Measurements from ENCODE around the gene TIAM2. TPM values are rescaled to one million over a fixed set of nuclear protein-coding genes. Genes with fewer than 3 reads are reported as not detected.
"Not testable (repeated sequence)": the region's sequence is repeated elsewhere in the genome, so short reads cannot be mapped to it uniquely, and the experiment has no call there.

The TIAM2 gene
- polyA plus RNA-seq, 1 donor = 13.7 TPM

DNA sequence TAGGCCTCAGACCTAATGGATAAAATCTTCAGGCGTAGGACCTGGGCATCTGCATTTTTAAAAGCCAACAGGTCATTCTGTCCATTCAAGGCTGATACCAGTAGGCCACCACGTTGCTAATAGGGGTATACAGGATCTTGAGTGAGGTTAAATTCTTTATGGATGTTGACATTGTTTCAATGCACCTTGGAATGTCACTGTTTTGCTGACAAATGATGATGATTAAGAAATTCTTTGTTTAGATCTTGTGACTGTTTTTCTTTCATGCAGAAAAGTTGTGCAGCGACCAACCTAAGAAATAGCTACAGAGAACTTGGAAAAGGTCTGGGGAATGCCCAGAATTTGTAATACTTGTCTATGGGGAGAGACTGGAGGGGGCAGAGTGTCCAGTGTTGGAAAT lies 167.6 kb downstream of the TIAM2 start:
- DNase-seq (ENCODE audit: low read depth) = no peak

DNA sequence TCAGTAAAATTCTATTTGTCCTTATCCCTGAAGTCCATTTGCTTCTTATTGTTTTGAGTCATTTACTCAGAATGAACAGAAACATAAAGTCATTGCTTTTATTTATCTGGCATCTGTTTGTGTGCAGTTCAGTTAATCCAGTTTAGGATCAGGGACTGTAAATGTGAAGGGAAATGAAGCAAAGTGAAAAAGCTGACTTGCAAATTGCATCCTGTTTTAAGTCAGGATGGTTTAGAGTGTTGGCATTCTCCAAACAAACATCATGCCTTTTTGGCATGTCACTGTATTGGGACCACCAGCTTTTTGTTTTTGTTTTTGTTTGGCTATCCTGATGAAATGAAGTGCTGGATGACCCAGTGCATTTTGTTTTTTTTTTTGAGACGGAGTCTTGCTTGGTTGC lies 168.5 kb downstream of the TIAM2 start:
- no peak for DNase-seq (ENCODE audit: low read depth)

DNA sequence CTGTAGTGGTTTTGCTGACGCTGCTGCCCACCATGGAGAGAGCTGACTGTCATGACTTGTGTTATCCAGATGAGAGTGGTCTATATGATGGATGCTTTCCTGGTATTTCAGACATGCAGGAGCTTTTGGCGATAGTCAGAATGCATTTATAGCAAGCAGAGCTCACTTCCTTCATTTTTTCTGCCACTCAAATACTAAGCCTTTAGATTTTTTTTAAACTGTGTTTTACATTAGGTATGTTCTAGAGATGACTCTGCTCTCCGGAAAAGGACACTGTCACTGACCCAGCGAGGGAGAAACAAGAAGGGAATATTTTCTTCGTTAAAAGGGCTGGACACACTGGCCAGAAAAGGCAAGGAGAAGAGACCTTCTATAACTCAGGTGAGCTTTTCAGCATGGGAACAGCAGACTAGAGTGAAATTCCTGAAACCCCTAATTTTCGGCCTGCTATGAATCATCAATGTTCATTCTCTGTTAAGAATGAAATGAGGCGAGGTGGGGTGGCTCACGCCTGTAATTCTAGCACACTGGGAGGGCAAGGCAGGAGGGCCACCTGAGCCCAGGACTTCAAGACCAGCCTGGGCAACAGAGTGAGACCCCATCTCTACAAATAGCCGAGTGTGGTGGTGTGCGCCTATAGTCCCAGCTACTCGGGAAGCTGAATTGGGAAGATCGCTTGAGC lies 170.1 kb downstream of the TIAM2 start:
- no peak for DNase-seq (ENCODE audit: low read depth)

DNA sequence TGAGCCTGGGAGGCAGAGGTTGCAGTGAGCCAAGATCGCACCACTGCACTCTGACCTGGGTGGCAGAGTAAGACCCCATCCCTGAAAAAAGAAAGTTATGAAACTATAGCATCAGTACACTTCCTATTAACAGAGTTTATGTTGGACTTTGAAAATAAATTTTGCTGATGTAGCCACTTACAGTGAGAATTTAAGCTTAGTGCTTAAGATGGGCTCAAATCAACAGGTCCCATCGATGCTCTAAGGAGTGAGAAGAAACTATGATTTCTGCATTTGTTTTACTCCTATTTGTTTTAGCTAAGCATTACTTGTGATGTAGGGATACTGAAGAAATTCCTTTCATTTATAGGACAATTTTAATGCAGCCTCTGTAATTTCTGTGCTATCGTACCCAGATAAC lies 175.4 kb downstream of the TIAM2 start:
- no peak for DNase-seq (ENCODE audit: low read depth)

DNA sequence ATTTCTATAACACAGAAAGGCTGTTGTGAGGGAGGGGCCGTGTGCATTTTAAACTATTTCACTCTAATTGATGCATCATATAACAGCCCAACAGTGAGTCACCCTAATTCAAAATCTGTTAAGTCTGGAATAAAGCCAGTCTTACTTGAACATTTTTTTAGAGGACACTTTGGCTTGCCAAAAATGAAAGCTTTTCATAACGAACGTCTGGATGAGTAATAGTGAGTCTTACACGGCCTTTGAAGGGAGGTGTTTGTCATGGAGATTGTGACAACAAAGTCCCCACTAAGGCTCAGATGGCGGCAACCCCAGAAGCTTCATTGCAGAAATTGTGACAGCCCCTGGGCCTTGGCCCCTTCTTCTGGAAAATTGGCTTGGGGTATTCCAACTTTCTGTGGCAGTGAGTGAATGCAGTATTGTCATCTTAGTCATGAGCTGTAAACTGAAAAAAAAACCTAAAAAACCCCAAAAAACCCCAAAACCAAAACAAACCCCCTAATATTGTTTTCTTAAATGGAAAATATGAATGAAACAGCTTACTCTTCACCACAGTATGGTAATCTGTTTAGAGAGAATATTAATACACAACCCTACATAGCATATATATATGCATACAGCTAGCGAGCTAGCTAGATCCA lies 176.1 kb downstream of the TIAM2 start:
- no peak for DNase-seq (ENCODE audit: low read depth)

DNA sequence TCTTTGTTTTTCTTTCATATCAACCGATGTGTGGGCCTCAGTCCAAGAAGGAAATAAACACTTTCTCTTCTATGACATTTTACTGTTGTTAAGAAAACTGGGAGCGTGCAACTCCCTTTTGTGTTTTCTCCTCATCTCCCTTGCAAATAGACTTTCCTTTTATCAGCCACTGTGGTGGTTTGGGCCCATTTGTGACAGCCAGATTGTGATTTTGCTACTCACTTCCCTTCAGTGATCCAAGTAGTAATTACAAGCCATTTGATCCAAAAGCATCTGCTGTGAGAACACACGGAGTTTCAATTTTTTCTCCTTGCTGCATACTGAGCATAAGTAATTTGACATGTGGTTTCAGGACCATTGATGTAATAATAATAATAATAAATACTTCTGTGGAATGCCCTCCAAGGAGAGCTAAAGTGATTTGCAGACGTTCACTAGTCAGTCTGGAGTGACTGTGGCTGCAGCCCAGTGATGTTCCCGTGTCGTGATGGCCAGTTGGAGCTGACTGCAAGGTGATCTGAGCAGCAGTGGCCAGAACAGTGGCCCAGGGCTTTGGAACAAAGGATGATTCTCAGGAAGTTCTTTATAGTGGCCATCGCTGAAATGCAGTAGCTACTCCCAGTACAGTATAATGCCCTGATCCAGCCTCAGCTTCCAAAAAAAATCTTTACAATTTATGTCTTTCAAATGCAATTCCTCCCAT lies 176.8 kb downstream of the TIAM2 start:
- DNase-seq (ENCODE audit: low read depth) = no peak

DNA sequence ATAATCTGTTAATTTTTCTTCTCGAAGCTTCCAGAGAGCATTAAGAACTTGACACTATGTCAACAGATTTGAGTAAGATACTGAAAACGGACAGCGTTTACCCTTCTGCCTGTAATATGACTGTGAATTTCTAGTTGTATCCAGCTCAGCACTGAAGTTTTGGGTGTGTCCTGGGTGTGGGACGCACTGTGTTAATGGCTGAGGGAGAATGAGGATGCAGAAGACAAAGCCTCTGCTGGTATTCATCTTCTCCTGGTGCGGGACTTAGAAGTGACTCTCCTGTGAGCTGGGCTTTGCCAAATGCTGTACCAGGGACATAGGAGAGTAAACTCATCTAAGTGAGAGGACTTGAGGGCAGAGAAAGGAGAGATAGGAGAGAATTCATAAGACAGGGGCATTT lies 178.4 kb downstream of the TIAM2 start:
- DNase-seq (ENCODE audit: low read depth) = no peak

DNA sequence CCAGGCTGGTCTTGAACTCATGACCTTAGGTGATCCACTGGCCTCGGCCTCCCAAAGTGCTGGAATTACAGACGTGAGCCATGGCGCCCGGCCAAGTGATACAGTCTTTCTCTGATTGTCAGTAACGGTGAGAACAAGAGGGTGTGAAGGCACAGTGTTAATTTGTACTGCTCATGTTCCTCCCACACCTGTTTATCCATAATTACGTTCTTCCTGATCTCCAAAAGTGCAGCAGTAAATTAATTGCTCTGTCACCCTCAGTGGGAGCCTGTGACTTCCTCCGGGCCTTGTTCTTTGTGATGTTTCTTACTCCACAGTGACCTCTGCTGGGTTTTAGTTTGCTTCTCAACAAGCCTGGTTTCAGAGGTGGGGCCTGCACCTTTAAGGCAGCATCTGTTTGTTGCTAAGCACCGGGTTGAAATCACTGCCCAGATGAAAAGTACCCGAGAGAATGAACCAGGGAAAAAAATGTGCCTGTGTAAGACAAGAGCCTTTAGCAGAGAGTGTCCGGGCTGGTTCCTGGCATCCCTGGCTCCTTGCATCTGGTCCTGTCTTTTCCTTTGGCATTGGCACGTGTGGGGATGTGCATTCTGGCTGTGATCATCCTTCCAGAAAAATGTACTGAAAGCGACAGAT lies 179.6 kb downstream of the TIAM2 start:
- no peak for DNase-seq (ENCODE audit: low read depth)

DNA sequence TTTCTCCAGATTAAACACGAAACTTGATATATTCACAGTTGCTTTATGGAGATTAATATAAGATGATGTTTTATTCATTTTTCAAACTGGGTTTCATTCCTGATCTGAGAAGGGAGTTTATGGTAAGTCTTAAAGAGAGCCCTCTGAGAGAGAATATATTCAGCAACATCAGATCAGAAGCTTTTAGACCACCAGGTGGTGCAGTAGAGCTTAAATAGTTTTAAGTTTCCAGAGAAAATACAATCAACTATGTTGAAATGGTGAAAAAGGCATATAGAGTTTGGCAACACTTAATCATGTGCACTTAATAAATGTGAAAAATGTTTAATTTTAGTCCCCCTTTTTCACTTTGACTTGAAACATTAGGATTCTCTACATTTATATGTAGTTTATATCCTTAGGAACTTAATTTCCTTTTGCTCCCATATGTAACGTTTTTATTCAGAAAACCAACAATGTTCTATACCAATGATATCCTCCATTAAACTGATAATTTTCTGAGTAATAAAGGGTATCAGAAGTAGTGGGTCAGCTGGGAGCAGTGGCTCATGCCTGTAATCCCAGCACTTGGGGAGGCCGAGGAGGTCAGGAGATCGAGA lies 182.3 kb downstream of the TIAM2 start:
- DNase-seq (ENCODE audit: low read depth) = no peak

DNA sequence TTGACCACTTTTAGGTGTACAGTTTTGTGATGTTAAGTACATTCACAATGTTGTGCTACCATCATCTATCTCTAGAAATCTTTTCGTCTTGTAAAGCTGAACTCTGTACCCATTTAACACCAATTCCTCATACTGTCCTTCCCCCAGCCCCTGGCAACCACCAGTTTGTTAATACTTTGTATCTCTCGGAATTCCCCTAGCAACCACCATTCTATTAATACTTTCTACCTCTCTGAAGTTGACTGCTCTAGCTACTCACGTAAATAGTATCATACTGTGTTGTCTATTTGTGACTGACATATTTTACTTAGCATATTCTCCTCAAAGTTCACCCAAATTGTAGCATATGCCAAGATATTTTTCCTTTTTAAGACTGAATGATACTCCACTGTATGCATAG lies 186.4 kb downstream of the TIAM2 start:
- no peak for DNase-seq (ENCODE audit: low read depth)

DNA sequence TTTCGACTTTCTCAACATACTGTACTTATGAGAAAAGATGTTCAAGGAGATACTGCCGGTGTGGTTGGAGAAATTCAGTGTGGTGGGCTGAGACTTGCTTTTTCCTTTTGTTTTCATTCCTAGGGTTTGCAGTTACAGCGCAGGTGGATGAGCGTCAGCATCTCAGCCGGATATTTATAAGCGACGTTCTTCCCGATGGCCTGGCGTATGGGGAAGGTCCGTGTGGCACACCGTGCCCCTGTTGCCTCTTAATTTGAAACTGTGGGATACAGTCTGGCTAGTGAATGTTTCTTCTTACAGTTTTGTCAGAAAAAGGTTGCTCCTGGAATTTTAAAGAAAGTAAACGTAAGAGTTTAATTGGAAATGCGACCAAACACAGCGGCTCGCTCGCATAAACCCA lies 187.0 kb downstream of the TIAM2 start:
- DNase-seq (ENCODE audit: low read depth) = no peak

DNA sequence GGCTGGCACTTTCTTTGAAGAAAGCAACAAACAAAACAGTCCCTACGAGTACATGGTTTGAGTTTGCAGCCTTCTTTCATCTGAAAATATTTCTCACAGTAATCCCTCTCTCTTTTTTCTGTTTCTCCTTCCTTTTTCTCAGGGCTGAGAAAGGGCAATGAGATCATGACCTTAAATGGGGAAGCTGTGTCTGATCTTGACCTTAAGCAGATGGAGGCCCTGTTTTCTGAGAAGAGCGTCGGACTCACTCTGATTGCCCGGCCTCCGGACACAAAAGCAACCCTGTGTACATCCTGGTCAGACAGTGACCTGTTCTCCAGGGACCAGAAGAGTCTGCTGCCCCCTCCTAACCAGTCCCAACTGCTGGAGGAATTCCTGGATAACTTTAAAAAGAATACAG lies 188.0 kb downstream of the TIAM2 start:
- no peak for DNase-seq (ENCODE audit: low read depth)

DNA sequence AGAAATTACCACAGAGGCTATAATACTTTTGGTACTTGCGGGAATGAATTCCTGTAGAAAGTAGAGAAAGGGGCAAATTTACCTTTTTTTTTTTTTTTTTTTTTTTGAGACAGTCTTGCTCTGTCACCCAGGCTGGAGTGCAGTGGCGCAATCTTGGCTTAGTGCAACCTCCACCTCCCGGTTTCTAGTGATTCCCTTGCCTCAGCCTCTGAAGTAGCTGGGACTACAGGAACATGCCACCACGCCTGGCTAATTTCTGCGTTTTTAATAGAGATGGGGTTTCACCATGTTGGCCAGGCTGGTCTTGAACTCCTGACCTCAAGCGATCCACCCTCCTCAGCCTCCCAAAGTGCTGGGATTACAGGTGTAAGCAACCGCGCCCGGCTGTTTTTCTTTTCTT lies 189.9 kb downstream of the TIAM2 start:
- not testable (repeated sequence) for DNase-seq (ENCODE audit: low read depth)

DNA sequence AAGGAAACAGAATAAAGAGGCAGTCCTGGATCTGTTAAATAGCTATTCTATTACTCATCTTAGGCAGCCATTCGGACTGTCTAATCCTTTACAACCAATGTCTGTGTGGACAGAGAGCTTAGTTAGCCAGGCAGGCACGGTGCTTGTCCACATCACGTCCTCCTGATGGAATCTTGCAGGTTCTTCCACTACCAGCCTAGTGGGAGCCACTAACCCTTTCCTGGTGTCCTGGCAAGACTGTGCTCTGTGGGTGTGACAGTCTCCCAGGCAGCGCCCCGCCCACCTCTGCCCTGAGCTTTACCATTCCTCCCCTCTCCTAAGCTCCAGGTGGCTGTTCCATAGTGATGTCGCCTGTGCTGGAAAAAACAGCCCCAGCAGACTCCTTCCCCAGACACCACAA lies 190.4 kb downstream of the TIAM2 start:
- no peak for DNase-seq (ENCODE audit: low read depth)

DNA sequence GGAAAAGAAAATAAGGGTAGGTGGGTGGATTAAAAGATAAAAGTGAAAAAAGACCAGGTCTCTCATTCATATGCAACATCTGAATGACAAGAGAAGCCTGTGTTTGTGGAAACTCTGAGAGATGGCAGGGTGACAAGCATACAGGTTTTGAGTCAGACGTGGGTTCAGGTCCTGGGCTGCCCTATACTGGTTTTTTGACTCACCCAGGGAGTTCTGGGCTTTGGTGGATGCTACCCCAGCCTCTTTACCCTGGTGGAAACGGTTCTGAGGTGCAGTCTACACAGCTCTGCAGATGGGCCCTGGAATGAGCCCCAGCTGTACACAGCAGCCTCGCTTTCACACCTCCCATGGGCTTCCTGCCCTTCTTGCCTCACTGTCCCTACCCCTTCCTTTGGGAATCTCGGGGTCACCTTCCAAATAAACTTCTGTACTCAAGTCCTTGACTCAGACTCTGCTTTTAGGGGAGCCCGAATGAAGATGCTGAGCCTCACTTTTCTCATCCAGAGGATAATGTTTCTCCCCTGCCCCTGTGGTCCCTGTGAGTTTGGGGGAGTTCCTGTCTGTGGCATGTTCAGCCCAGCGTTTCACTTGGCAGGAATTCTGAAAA lies 191.0 kb downstream of the TIAM2 start:
- no peak for DNase-seq (ENCODE audit: low read depth)

DNA sequence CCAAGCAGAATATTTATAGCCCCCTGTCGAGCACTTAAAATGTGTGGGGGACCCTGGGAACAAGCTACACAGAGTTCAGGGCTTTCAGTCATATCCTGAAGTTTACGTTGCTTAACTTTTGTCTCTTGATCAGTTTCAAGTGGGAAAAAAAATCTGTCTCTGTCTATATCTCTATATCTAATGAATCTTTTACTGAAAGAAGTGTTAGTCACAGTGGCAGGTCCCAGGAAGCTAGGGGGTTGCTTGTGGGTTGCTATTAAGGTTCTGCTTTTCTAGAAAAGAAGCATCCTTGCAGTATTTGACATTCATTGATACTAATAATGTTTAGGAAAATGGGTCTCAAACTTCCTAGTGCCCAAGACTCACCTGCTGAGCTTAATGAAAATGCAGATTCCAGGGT lies 192.0 kb downstream of the TIAM2 start:
- no peak for DNase-seq (ENCODE audit: low read depth)

DNA sequence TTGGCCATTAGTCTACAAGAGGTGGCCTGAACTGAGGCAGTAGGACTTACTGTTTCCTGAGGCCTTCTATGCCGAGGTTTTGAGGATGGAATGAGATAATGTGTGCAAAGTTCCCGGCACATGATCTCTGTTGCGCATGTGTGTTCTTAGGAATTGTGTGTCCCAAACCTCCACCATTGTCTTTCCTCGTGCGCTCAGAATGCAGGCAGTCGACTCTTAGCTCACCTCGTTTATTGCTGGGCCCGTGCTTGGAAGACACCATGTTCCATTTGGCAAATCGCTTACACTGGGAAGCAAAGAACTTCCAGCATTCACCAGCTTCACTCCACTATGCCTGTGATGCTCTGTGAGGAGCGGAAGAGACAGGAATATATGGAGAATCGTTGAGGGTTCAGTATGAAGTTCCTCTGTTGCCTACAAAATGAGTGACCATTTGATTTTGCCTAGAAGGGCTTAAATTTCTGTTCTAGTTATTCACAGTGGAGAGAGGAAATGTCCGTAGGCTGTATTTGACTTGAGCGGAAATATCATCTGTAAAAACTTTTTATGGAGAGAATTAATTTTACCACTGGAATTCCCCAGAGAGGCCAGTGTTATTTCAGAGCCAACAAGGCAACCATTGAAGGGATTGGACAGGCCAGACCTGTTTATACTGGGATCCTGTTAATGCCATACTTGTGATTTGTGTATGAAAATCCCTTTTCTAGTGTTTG lies 193.0 kb downstream of the TIAM2 start:
- no peak for DNase-seq (ENCODE audit: low read depth)

DNA sequence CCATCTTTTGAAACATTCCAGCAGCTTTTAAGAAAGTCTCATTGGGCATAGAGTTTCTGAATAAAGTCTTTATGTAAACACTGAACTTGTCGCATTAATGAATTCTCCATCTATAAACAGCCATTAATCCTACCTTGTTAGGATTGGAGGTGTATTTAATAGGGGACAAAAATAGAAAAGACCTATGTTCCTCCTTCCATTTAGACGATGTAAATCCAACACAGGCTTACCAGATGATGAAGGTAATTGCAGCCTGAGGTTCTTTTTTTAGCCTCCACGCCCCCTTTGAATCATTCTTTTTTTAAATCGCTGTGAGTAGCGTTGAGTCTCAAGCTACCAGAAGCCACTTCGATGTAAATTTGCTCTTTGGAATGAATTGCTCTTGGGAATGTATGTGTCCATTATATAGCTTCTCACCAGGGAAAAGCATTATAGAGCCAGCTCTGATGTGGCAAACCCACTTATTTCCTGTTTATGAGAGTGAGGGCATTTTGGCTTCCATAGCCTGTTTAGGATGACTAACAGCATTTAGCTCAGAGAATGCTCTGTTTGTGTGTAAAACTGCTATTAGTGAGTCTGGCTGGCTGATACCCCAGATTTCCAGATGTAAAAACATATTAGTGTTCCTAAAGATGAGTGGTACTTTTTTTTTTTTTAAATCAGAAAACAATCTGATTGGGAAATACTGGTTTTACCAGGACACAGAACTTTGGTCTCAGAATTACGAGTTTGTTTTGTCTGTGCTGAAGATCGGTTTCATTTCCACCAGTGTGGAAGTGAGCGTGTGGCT lies 193.8 kb downstream of the TIAM2 start:
- DNase-seq (ENCODE audit: low read depth) = no peak

DNA sequence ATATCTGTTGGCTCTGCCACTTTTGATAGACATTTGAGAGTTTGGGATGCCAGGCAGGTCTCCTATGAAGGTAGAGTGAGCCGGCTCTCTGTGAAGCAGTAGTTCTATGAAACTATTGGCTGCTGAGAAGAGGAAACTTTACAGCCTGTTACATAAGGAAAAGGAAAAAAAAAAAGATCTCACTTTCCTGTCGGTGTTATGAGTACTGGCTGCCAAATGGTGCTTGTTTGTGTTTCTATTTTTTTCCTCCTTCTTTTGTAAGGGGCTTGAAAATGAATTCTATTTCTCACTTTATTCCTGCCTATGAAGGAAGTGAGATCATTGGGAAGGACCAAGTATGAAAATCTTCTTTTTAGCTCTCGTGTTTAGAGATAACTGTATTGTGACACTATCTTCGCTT lies 195.6 kb downstream of the TIAM2 start:
- no peak for DNase-seq (ENCODE audit: low read depth)

DNA sequence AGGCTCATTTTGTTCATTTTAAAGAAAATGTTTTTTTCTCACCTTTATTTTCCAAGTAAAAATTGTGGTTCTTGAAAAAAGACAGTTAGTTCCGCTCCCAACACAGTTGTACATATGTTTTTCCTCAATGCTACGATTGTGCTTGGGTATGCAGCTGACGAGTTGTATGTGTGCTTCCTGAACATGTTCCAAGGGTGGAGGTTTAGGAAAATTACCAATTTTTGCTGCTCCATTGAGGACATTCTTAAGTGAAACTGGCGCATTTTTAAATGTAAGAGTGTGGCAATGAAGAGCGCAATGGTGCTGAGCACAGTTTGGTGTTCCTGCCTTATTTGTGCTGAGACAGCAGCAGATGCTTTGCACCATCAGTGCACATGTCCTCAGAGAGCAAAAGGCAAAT lies 198.4 kb downstream of the TIAM2 start:
- no peak for DNase-seq (ENCODE audit: low read depth)
